GM23248 (cell line): ENCODE data around the gene UBE3D.

ENCODE experiments used
- EZH2 ChIP-seq: fragments of 200-600 bp; sonication (generic); IDR thresholded peaks from 2 replicates; pipeline ENCODE4 v1.6.1; 2018; ENCODE audit warnings: antibody characterized with exemption, mild to moderate bottlenecking; ENCODE audit not compliant: insufficient read depth, poor library complexity, severe bottlenecking
- EZH2phosphoT487 ChIP-seq: fragments of 200-600 bp; sonication (generic); IDR thresholded peaks from 2 replicates; pipeline ENCODE4 v1.6.1; 2018; ENCODE audit warnings: antibody characterized with exemption, moderate library complexity, mild to moderate bottlenecking, low read depth; ENCODE audit not compliant: insufficient read depth

DNA sequence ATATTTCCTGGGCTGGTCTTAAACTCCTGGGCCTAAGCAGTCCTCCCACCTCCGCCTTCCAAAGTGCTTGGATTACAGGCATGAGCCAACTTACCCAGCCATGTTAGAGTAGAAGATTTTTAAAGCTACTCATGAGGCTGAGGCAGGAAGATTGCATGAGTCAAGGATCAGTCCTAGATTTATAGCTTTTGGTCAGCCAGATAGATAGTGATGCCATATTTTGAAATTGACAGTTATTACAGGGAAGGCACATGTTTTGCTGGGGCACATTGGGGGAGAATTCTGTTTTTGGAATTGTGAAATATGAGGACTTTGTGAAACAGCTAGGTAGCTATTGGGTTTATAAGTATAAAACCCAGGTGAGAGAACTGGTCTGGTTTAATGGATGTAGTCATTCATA, 42.7 kb upstream of the UBE3D start:
- TF ChIP-seq EZH2phosphoT487 (no peak), EZH2 (no peak)
